Thyroid gland (tissue), 4 donors: ENCODE results near the gene PLXNA4.

Experiments used
- POLR2A ChIP-seq, 2 donors: fragments of 450-650 bp; IDR thresholded peaks; one replicate each; pipeline ENCODE4 v1.6.1; 2017; ENCODE audit warnings: antibody characterized with exemption in 2 of 2, mild to moderate bottlenecking in 2 of 2, moderate library complexity in 1 of 2
- TF ChIP-seq, protein P1 (sequence below), 6 experiments: fragments of 200-600 bp in 3 of 6; fragments of 450-650 bp in 3 of 6; sonication (generic) in 3 of 6; IDR thresholded peaks; one replicate each; pipeline ENCODE4 v1.5.1; 2016 to 2019; ENCODE audit warnings: antibody characterized with exemption in 6 of 6, mild to moderate bottlenecking in 2 of 6, inconsistent platforms in 1 of 6, moderate library complexity in 1 of 6

DNA sequence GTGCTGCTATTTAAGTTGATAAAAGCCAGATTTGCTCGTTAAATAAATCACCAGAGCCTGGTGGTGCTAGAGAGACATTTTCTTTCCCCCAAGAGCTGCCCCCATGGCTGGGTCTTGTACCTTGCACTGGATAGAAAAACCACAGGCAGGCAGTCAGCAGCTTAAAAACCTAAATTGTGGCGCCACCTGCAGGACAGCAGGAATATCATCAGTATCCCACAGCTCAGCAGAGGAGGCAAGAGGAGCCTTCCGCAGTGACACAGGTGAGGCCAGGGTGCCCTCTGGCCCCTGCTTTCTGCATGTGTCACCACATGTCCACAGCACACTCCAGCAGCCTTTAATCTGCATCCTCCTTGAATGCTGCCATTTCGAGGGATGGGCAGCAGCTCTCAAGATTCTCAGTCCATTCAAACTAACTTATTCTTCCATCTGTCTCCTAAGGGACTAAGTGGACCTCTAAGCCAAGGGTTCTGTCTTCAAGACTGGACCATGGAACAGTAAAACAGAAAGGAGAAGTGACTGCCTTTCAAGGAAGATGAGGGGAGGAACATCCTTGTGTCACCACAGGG is 4.5 kb upstream of the PLXNA4 start:
- TF ChIP-seq POLR2A (IDR thresholded peaks at IDR 0.05): no peak
- TF ChIP-seq, protein P1, sequence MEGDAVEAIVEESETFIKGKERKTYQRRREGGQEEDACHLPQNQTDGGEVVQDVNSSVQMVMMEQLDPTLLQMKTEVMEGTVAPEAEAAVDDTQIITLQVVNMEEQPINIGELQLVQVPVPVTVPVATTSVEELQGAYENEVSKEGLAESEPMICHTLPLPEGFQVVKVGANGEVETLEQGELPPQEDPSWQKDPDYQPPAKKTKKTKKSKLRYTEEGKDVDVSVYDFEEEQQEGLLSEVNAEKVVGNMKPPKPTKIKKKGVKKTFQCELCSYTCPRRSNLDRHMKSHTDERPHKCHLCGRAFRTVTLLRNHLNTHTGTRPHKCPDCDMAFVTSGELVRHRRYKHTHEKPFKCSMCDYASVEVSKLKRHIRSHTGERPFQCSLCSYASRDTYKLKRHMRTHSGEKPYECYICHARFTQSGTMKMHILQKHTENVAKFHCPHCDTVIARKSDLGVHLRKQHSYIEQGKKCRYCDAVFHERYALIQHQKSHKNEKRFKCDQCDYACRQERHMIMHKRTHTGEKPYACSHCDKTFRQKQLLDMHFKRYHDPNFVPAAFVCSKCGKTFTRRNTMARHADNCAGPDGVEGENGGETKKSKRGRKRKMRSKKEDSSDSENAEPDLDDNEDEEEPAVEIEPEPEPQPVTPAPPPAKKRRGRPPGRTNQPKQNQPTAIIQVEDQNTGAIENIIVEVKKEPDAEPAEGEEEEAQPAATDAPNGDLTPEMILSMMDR (IDR thresholded peaks at IDR 0.05): peak in 5 of 6 experiments; percentile 32 to 82 (median 73)
